ENCODE results near the gene SCYGR3.

Gene SCYGR3

GRCh38 chr2:227653419-227653818 lies 38.8 kb upstream of the SCYGR3 start:
- no peak for DNase-seq (ENCODE audit: extremely low read depth, low read depth)
- H3K4me3 ChIP-seq (replicated peaks; ENCODE audit: low read depth, low read length) = no peak overlapping the region
- TF ChIP-seq CTCF (IDR thresholded peaks at IDR 0.05; ENCODE audit: low read depth, low read length, missing control alignments) = no peak

- no peak for DNase-seq (ENCODE audit: extremely low read depth, low read depth)
- H3K4me3 ChIP-seq (replicated peaks; ENCODE audit: low read depth, low read length) = no peak overlapping the region
- no peak for TF ChIP-seq CTCF (IDR thresholded peaks at IDR 0.05; ENCODE audit: low read depth, low read length, missing control alignments)
Measured at GRCh38 chr2:227643990-227644551, 29.4 kb upstream of the SCYGR3 start.

- TF ChIP-seq CTCF (IDR thresholded peaks at IDR 0.05; ENCODE audit: low read depth, low read length, missing control alignments) = no peak
- no peak for DNase-seq (ENCODE audit: extremely low read depth, low read depth)
- no peak overlapping the region for H3K4me3 ChIP-seq (replicated peaks; ENCODE audit: low read depth, low read length)
Measured at GRCh38 chr2:227642656-227643055, 28.0 kb upstream of the SCYGR3 start.

- TF ChIP-seq CTCF (IDR thresholded peaks at IDR 0.05; ENCODE audit: low read depth, low read length, missing control alignments) = no peak
- no peak overlapping the region for H3K4me3 ChIP-seq (replicated peaks; ENCODE audit: low read depth, low read length)
- no peak for DNase-seq (ENCODE audit: extremely low read depth, low read depth)
Measured at GRCh38 chr2:227634201-227634600, 19.6 kb upstream of the SCYGR3 start.

GRCh38 chr2:227632827-227633226 lies 18.2 kb upstream of the SCYGR3 start:
- DNase-seq (ENCODE audit: extremely low read depth, low read depth) = no peak
- no peak for TF ChIP-seq CTCF (IDR thresholded peaks at IDR 0.05; ENCODE audit: low read depth, low read length, missing control alignments)
- no peak overlapping the region for H3K4me3 ChIP-seq (replicated peaks; ENCODE audit: low read depth, low read length)

GRCh38 chr2:227630322-227630721 lies 15.7 kb upstream of the SCYGR3 start:
- no peak for TF ChIP-seq CTCF (IDR thresholded peaks at IDR 0.05; ENCODE audit: low read depth, low read length, missing control alignments)
- no peak for DNase-seq (ENCODE audit: extremely low read depth, low read depth)
- no peak overlapping the region for H3K4me3 ChIP-seq (replicated peaks; ENCODE audit: low read depth, low read length)

- no peak for TF ChIP-seq CTCF (IDR thresholded peaks at IDR 0.05; ENCODE audit: low read depth, low read length, missing control alignments)
- DNase-seq (ENCODE audit: extremely low read depth, low read depth) = no peak
- H3K4me3 ChIP-seq (replicated peaks; ENCODE audit: low read depth, low read length) = no peak overlapping the region
Measured at GRCh38 chr2:227629435-227629834, 14.8 kb upstream of the SCYGR3 start.
